Cardiac septum (tissue), 1 donor: ENCODE measurements around the gene GNAI2. TPM values are rescaled to one million over a fixed set of nuclear protein-coding genes. Genes with fewer than 3 reads are reported as not detected.
A peak's percentile ranks its signal among the peaks of the same experiment; 100 is the strongest.

Source experiments
- DNase-seq: peaks from one replicate; pipeline ENCODE4 v3.0.0-alpha.2; 2020; ENCODE audit warnings: low spot score
- intact Hi-C: fragments of 100-400 bp; cut with DNase I; formaldehyde crosslinking; loops from one replicate; pipeline ENCODE4 v1.14.0; 2022
- total RNA-seq: library from RNA; stranded (reverse); fragmentation: NEBNext Ultra II Directional; extraction: Animal tissue kit (Norgen Biotek cat#: 25700); gene quantifications from one replicate; pipeline ENCODE4 v1.2.1, GENCODE V29; 2021
- donor health status: DM: no; HTN: no; CAD: no.

Gene GNAI2
- total RNA-seq, 1 donor from 2014 or later = 153 TPM

DNA sequence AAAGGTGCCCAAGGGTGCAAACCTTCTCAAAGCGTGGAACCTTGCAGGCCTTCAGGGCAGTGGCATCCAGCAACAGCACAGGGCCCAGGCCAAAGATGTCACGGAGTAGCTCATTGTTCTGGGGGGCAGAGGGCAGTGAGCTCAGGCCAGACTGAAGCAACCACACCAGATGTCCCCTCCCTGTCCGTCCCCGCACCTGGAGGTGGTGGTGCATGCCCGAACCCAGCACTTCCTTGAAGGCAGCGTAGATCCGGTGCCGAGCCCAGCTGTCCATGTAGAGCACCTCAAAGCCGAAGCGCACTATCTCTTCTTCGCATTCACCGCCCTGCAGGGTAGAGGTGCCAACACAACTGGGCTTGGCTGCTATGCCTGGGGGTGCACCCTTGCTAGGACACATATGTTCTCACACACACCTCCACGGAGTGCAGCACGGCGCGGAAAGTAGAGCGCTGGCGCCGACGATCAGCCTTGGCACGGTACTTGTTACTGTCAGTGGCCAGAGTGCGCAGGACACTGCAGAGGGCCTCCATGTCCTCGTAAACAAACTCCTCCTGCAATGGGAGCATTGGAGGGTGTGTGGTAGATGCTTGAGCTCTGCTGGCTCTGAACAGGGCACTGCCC, 52.5 kb downstream of the GNAI2 start:
- intact Hi-C loops = loop anchor here (5.0 kb wide), 1 partner anchor 39 kb away; the partner anchor contains the start of gene TUSC2
- no peak for DNase-seq

DNA sequence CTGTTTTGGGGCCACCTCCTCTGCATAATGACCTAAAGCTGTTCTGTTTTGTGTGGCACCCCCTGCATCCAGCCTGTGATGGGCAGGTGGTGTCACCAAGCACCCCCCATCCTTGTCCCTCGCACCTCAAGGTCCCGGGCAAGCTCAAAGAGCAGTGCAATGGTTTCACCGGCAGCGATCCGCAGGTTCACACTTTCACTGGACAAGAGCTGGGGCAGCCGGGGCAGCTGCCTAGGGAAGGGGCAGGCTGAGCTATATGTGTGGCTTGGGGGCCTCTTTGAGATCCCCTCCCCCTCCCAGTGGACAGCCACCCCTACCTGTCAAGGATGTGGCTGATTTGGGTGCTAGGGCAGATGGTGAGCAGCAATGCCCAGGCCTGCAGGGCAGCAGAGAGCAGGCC, 53.1 kb downstream of the GNAI2 start:
- no peak for DNase-seq
- intact Hi-C loops = loop anchor here (5.0 kb wide), 1 partner anchor 38 kb away; the partner anchor contains the start of gene TUSC2

DNA sequence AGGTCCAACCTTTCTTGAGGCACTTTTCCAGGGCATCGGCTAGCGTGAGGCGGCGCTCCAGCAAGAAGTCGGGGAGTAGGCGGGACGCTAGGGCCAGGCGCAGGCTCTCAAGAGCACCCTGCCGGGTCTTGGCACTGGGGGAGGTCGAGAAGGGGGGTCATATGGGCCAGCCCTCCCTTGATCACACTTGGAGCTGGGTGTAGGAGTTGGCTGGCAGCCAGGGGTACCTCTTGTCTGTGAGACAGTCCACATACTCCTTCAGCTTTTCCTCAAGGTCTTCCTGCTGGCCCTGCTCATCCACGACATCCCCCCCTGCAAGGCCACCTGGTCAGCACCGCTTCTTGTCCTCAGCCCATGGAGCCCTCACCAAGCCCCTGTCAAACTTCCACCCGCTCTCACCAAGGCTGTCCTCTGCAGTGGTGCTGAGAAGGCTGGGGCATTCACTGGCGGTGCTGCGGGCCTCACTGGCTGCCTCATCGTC, 54.2 kb downstream of the GNAI2 start:
- DNase-seq = no peak
- intact Hi-C loops = no loop called here

DNA sequence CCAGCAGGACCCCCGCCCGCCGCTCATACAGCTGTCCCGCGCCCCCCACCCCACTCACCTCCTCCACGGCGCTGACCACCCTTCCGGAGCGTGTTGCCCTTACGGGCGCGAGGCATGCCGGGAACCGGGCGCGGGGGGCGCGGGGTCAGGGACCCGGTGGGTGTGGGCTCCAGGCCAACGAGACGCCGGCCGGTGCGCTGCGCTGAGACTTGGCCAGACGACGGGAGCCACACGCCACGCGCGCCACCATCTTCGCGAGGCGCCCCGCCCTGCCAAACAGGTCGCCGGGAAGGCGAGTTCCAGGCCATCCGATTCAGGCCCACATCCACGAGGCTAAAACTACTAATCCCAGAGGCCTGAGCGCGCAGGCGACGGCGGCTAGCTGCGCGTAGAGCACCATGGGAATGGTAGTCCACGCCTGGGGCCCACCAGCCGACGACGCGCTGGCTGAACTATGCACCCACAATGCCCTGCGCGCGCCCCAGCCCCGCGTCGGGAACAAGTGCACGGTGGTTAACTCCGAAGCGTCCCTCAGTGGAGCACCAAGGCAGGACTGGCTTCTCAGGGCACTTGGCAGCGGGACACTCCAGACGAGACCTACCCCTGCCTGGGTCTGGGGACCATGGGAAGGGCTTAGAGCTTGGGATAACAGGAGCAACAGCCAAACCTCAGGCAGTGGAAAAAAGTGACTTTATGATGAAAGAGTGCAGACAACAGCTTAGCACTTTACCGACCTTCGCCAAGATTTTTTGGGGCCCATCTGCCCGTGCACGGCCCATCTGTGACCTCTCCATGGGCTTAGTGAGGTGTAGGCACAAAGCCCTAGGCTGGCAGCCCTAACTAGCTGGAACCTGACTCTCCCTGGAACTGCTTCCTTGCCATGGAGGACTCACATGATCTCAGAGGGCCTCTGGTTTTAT, 56.4 kb downstream of the GNAI2 start, which contains the start of gene IFRD2:
TSS of gene IFRD2 (minus strand) at position 271 of the 920 bp plus-strand sequence. CDS start at position 116, 155 bp downstream.
- DNase-seq = peak; percentile 99
- intact Hi-C loops = no loop called here

DNA sequence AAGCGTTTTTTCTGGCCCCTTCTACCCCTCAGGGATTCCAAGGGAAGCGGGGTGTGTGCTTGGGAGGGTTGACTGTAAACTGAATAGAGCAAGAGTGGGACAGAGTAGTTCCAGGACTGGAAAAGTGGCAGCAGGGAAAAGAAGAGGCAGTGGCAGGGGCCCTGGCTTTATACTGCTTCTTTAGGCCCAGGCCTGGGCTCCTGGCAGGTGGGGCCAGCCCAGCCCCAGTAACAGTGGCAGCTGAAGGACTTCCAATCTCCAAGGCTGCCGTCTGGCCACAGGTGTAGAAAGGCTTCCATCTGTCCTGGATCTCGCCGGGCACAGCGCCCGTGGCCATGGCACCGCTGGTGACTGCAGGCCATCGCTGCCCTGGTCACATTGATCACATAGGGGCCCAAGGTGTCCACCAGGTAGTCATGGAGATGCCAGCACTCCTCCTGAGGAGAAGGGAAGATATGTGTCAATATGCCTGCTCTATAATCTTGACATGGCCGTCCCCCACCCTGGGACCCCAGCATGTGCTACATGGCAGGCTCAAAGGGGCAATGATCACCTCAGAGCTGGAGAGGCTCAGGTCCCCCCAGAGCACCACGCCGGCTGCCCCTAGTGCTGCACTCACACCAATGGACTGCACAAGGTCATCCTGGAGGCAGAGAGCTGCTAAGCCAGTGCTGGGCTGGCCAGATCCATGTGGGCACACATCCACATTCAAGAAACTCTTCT, 57.2 kb downstream of the GNAI2 start:
- no peak for DNase-seq
- intact Hi-C loops = no loop called here

DNA sequence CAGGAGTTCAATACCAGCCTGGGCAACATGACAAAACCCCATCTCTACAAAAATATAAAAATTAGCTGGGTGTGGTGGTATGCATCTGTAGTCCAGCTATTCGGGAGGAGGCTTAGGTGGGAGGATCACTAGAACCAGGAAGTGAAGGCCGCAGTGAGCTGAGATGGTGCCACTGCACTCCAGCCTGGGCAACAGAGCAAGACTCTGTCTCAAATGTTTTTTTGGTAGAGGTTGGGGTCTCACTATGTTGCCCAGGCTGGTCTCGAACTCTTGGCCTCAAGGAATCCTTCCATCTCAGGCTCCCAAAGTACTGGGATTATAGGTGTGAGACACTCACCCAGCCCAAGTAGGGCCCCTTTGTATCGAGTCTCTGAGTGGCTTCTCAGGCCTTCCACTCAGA, 58.1 kb downstream of the GNAI2 start:
- DNase-seq = no peak
- intact Hi-C loops = no loop called here

DNA sequence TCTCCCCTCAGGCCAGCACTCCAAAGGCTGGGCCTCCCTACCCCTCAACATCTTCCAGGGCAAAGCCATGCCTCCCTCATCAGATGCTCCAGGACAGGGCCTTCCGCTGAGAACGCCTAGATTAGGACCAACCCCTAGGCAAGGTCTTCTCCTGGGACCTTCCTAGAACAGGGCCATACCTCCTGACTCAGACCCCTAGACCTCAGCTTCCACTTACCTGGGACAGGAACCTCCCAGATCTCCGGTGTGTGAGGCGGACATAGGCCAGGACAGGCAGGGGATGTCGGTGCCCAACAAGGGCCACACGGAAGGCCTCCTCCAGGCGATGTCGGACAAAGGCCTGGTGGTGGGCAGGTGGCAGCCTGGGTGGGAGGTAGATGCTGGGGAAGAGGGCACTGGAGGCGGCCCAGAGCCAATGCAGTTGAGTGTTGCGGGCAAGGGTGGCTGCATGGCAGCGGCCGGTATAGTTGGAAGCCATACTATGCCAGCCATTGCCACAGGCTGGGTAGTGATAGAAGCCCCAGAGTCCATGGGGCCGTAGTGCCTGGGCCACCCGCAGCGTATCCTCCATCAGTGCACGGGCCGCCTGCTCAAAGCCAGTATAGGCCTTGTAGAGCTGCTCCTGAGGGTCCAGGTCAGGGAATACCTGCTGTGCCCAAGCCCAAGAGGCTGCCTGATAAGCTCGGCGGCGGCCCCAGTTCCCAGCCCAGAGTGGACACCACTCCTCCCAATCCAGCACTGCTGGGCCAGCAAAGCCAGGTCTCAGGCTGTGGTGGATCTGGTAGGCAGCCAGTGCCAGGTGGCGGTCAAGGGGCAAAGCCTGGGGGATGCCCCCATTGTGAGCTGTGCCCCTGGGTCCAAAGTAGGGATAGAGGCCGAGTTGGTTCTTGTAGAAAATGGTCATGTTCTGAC, 58.7 kb downstream of the GNAI2 start:
- intact Hi-C loops = no loop called here

DNA sequence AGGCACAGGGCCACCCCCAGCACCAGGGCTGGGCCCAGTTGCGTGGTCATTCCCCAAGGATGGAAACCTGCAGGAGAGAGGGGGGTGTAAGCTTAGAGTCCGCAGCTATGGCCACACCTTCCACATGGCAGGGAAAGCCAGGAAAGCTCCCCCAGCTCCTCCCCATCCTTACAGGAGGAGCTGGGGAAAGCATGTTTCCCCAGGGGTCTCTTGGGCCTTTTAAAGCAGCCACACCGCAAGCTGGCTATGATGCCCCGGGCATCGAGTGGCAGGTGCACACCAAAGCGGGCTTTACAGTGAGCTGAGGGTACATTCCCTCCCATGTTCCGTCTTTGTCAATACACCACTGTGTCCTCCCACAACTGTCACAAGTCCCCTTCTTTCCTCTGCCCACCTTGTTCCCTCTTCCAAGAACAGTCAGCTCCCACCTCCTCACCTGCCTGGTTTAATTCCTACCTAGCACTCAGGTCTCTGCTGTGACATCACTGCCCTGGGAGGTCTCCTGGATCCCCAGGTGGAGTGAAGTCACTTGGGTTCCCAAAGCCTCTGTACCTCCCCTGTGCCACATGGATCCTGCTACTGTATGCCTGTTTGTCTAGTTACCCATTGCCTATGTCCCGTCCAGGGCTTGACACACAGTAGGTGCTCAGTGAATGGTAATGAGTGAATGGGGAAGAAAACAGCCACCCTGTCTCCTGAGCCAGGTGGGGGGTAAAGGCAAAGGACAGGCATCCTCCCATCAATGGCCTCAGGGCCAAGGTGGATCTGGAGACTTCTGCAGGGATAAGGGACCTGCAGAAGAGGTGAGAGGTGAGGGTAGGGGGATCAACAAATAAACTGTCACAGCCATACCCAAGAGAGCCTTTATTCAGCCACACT, 59.8 kb downstream of the GNAI2 start:
- intact Hi-C loops = no loop called here
- DNase-seq = no peak

More for the DNA sequence above, 58.7 kb downstream of the GNAI2 start:
- DNase-seq = no peak

DNA sequence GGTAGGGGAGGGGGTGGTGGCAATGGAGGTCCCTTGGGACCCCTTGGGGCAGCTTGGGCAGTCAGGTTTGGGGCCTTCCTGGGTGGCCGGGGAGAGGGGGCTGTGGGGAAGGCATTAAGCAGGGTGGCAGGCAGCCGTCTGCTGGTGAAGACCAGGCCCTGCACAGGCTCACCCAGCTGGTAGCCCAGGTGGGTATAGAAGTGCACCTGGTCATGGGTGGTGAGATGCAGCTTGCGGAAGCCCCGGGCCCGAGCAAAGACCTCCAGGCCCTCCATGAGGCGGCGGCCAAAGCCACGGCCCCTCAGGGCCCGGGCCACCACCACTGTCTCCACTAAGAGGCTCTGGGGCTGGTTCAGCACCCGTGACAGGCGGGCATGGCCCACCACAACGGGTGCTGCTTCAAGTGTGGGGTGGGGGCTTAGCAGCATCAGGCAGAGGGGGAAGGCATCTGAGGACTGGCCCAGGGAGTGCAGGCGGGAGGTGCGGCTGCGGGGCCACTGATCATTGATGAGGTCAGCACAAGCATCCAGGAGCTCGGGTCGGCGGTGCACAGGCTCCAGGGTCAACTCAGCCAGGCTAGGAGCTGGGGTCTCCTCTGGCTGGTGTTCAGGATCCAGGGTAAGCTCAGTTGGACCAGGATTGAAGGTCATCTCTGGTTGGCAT, 60.8 kb downstream of the GNAI2 start:
- intact Hi-C loops = no loop called here
- no peak for DNase-seq

DNA sequence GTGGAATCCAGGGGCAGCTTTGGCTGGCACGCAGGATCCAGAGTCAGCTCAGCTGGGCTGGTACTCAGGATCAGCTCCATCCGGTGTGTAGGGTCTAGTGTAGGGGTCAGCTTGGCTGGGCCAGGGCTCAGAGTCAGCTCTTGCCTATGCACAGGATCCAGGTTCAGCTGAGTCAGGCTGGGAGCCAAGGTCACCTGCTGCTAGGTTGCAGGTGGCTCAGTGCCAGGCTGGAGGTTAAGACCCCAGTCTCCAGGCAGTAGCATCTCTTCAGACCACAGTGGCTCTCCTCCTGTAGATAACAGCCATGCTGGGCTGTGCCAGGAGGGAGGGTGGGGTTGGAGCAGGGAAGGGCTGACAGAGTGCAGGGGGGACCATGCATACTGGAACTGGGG, 61.4 kb downstream of the GNAI2 start:
- DNase-seq = no peak
- intact Hi-C loops = no loop called here

DNA sequence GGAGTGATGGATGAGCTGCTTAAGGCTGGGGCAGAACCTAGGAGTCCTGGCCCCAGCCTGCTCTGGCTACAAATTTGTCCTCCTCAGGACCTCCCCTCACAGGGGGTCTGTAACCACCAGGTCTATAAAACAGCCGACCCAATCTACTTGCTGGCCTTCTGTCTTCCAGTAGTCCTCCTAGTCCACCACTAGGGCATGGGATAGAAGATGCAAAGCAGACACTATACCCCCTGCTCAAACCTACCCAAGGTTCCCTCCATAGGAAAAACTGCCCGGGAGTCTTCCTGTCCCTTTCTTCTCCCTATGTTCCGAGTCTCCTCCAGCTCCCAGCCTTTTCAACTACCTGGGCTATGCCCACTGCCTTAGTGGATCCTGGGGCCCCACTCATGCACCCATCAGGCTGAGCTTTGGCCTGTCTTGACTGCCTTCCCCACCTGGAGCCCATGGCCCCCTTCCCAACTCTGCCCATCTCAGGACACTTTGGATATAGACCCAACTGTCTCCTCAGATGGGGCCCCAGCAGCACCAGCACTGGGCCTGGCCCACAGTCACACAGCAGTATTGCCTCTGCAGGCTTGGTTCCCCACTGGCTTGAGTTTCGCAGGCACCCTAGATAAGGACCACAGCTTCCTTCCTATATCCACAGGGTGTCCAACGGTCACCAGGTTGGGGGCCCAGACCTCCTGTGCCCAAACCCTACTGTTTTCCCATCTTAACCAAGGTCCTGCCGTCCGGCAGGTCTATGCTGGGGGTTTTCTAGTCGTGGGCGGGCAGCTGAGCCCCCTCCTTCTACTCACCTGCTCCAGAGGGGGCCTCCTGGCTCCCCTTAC, 62.1 kb downstream of the GNAI2 start:
- DNase-seq = no peak

DNA sequence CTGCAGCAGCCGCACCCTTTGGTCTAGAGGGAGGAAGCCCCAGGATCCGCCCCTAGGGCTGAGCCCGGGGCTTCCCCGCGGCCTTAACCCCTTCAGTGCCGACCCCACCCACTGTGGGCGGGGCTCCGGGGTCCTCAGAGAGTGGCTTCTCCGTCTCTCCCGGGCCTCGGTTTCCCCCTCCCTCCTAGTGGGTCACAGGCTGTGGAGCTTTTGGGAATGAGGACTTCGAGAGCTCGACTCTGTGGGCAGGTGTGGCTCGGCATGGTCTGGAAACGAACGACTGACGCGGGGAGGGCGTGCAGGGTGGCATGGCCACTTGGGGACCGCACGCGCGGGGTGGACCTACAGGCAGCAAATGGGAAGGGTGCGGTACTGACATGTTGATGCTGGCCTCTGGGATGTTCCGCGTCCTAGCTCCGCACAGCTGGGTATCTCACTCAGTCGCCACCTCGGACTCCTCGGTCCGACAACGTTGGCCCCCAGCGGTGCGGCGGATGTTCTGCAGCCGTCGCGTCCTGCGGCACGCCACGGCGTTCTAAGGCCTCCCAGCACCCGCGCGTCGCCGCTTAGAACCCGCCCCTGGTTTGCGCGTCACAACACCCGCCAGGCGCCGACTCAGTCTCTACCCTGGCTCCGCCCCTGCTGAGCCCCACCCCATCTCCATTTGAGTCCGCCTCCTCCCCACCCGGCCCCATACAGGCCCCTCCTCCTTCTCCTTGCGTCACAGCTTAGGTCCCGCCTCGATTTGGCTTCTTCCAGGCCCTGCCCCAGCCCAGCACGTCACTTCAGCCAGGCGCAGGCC, 63.0 kb downstream of the GNAI2 start, which contains the start of the genes HYAL3 and NAA80:
TSS of gene HYAL3 (minus strand) at position 570 of the 802 bp plus-strand sequence. CDS start 3,803 bp downstream, outside the sequence.
TSS of gene NAA80 (minus strand) at position 570 of the 802 bp plus-strand sequence. CDS start 1,942 bp downstream, outside the sequence.
- peak; percentile 100 for DNase-seq
- intact Hi-C loops = no loop called here

More for the DNA sequence above, 62.1 kb downstream of the GNAI2 start:
- intact Hi-C loops = no loop called here

DNA sequence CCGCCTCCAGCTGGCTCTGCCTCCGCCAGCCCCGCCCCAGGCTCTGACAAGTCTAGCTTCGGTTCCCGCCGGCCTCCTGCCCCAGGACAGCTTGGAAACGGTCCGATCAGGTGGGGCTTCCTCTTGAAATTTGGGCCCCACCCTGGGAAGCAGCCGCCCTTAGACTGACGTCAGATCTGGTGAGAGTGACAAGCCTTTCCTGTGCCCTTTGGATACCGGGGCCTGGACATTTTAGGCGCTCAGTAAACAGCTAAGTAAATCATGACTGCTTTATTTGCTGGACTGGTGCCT, 63.6 kb downstream of the GNAI2 start:
- DNase-seq = no peak
- intact Hi-C loops = no loop called here

DNA sequence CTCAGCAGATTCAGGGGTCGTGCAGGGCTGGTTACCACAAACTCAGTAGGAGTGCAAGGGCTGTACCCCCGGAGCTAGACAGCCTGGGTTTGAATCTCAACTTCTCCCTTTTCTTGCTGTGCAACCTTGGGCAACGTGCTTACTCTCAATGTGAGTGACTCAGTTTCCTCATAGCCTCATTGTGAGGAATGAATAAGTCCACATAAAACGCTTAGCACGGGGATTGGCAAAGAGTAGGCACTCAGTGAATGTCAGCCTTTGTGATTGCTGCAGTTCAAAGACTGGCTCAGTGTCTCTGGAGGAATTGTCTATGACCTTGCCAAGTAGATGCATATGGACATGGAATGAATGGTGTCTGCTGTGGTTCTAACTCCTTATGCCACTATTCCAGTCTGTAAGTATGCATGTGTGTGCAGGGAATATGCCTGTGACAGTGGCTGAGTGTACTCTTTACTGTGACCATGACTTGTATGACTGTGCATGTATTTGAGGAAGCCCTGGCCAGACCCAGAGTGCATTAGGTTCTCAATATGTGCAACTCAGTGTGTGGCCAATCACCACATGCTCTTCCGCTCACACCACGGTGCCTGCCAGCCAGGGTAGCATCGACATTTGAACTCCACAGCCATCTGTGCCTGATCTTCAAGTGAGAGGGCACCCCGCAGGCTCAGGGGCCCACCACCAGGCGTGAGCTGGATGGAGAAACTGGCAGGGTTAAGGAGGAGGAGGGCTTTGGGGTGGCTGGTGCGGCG, 64.1 kb downstream of the GNAI2 start:
- intact Hi-C loops = loop anchor here (1.0 to 5.0 kb wide), 2 partner anchors 23 to 37 kb away; no protein-coding TSS in a partner anchor
- no peak for DNase-seq
